Osteoblast (primary cell): Measurements from ENCODE around the gene ADCY7. TPM values are rescaled to one million over a fixed set of nuclear protein-coding genes. Genes with fewer than 3 reads are reported as not detected.
A peak's percentile ranks its signal among the peaks of the same experiment; 100 is the strongest.

Source experiments
- DNase-seq: peaks from one replicate; pipeline ENCODE4 v3.0.0; 2011; ENCODE audit warnings: low spot score, mixed read lengths; ENCODE audit not compliant: insufficient read length; ENCODE audit errors: missing footprints
- H2AFZ ChIP-seq: 2 replicates; pipeline ENCODE4 v1.6.0; 2011; ENCODE audit warnings: mild to moderate bottlenecking, low read length
- H3K27ac ChIP-seq: 2 replicates; pipeline ENCODE4 v1.5.1; 2011; ENCODE audit warnings: mild to moderate bottlenecking, low read depth, low read length, moderate library complexity
- H3K27me3 ChIP-seq: 2 replicates; pipeline ENCODE4 v1.6.0; 2012; ENCODE audit warnings: mild to moderate bottlenecking, control low read depth, inconsistent platforms, low read length, moderate library complexity; ENCODE audit not compliant: insufficient read depth
- H3K36me3 ChIP-seq: 2 replicates; pipeline ENCODE4 v1.5.1; 2011; ENCODE audit warnings: mild to moderate bottlenecking, low read length, control low read depth, moderate library complexity; ENCODE audit not compliant: insufficient read depth
- H3K4me1 ChIP-seq: 2 replicates; pipeline ENCODE4 v1.5.1; 2011; ENCODE audit warnings: mild to moderate bottlenecking, low read length, control low read depth, moderate library complexity; ENCODE audit not compliant: insufficient read depth
- H3K4me2 ChIP-seq: 2 replicates; pipeline ENCODE4 v1.6.0; 2011; ENCODE audit warnings: mild to moderate bottlenecking, low read length; ENCODE audit not compliant: insufficient read depth
- H3K4me3 ChIP-seq: fragments of 200-600 bp; sonication (generic); 3 replicates; pipeline ENCODE4 v1.5.1; 2012; ENCODE audit warnings: mild to moderate bottlenecking, low read length, inconsistent platforms; ENCODE audit not compliant: insufficient read depth
- H3K79me2 ChIP-seq: 2 replicates; pipeline ENCODE4 v1.6.0; 2012; ENCODE audit warnings: mild to moderate bottlenecking, low read length, control low read depth, inconsistent platforms; ENCODE audit not compliant: insufficient read depth
- H3K9me3 ChIP-seq: 2 replicates; pipeline ENCODE4 v1.5.1; 2011; ENCODE audit warnings: low read depth, low read length, control low read depth
- H4K20me1 ChIP-seq: 2 replicates; pipeline ENCODE4 v1.6.0; 2012; ENCODE audit warnings: mild to moderate bottlenecking, low read length, control low read depth; ENCODE audit not compliant: insufficient read depth
- CTCF ChIP-seq: IDR thresholded peaks from 2 replicates; pipeline ENCODE4 v1.5.1; 2011; ENCODE audit warnings: mild to moderate bottlenecking, low read depth, low read length, moderate library complexity; ENCODE audit errors: extremely low read depth
- total RNA-seq: library from RNA; depleted of rRNA; stranded (reverse); fragments of >200 nt; gene quantifications from 2 replicates; pipeline ENCODE4 v1.2.3, GENCODE V29; 2012

Gene ADCY7
- total RNA-seq, 1 donor, result 51.0 TPM

- H3K36me3 ChIP-seq, result no peaks in the 10 kb centered on the region
- no peak for TF ChIP-seq CTCF
- H3K79me2 ChIP-seq, result peaks cover 39% of the 10 kb centered on the region
- no peak overlapping the region for H3K4me2 ChIP-seq
- H3K4me3 ChIP-seq, result no peak overlapping the region
- H4K20me1 ChIP-seq, result no peaks in the 10 kb centered on the region
- H3K27ac ChIP-seq, result no peak overlapping the region
- peaks cover 41% of the 10 kb centered on the region for H3K4me1 ChIP-seq
- H2AFZ ChIP-seq, result no peak overlapping the region
- H3K27me3 ChIP-seq, result no peaks in the 10 kb centered on the region
- DNase-seq, result peak; percentile 36
- no peaks in the 10 kb centered on the region for H3K9me3 ChIP-seq
Observed at GRCh38 chr16:50263060-50263909, 3.1 kb upstream of the ADCY7 start.

GRCh38 chr16:50263940-50264929 is 2.1 kb upstream of the ADCY7 start:
- TF ChIP-seq CTCF, result no peak
- peak; percentile 51 for DNase-seq
- Histone ChIP-seq H2AFZ (no peak overlapping the region), H3K27ac (no peak overlapping the region), H3K9me3 (no peaks in the 10 kb centered on the region), H3K4me2 (no peak overlapping the region), H4K20me1 (peaks cover 4% of the 10 kb centered on the region), H3K36me3 (no peaks in the 10 kb centered on the region), H3K4me1 (peaks cover 35% of the 10 kb centered on the region), H3K27me3 (no peaks in the 10 kb centered on the region), H3K4me3 (no peak overlapping the region), H3K79me2 (peaks cover 46% of the 10 kb centered on the region)

- H3K27ac ChIP-seq, result peak overlapping the region; percentile 87
- peaks cover 10% of the 10 kb centered on the region for H4K20me1 ChIP-seq
- no peak overlapping the region for H3K4me3 ChIP-seq
- H2AFZ ChIP-seq, result no peak overlapping the region
- no peaks in the 10 kb centered on the region for H3K27me3 ChIP-seq
- TF ChIP-seq CTCF, result peak; percentile 24
- H3K9me3 ChIP-seq, result no peaks in the 10 kb centered on the region
- no peak overlapping the region for H3K4me2 ChIP-seq
- H3K4me1 ChIP-seq, result peaks cover 28% of the 10 kb centered on the region
- DNase-seq, result peak; percentile 32
- no peaks in the 10 kb centered on the region for H3K36me3 ChIP-seq
- H3K79me2 ChIP-seq, result peaks cover 55% of the 10 kb centered on the region
Observed at GRCh38 chr16:50265260-50265659, 1.1 kb upstream of the ADCY7 start.
